ENCODE results near the gene NUP210L. TPM values are rescaled to one million over a fixed set of nuclear protein-coding genes. Genes with fewer than 3 reads are reported as not detected.

NUP210L gene
- total and polyA plus RNA-seq, 9 donors = 0.04 to 0.19 (median 0.07) TPM; not detected in 4

DNA sequence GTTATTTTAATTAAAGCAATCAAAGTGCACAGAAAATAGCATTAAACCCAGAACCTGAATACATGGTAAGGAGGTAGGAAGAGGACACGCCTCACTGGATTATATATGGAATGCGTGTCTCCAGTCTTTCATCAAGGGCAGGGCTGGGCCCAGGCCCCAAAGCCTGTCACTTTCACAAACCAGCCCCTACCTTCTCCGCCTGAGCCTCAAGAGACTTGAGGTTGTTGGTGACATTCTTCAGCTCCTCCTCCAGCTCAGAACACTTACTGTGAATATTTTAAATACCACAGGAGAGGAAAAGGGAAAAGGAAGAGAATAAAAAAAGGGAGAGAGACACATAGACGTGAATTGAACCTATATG is 16.3 kb upstream of the NUP210L start:
- H3K27ac ChIP-seq (ENCODE audit: low read length) = no peak overlapping the region
- H3K36me3 ChIP-seq (ENCODE audit: control insufficient read depth, insufficient read depth, low read length) = peaks cover 81% of the 10 kb centered on the region
- peaks cover 5% of the 10 kb centered on the region for H3K4me1 ChIP-seq (ENCODE audit: control insufficient read depth, insufficient read depth, low read length)
- no peaks in the 10 kb centered on the region for H3K9me3 ChIP-seq (replicated peaks; ENCODE audit: control insufficient read depth, low read depth, low read length)
- no CpG with 5 or more reads among the region's 4 CpGs for whole genome bisulfite sequencing (ENCODE audit: insufficient coverage)
- H3K4me3 ChIP-seq (ENCODE audit: low read length) = no peak overlapping the region
- H3K27me3 ChIP-seq (ENCODE audit: control insufficient read depth, insufficient read depth, low read length) = no peaks in the 10 kb centered on the region
- DNase-seq = no peak

DNA sequence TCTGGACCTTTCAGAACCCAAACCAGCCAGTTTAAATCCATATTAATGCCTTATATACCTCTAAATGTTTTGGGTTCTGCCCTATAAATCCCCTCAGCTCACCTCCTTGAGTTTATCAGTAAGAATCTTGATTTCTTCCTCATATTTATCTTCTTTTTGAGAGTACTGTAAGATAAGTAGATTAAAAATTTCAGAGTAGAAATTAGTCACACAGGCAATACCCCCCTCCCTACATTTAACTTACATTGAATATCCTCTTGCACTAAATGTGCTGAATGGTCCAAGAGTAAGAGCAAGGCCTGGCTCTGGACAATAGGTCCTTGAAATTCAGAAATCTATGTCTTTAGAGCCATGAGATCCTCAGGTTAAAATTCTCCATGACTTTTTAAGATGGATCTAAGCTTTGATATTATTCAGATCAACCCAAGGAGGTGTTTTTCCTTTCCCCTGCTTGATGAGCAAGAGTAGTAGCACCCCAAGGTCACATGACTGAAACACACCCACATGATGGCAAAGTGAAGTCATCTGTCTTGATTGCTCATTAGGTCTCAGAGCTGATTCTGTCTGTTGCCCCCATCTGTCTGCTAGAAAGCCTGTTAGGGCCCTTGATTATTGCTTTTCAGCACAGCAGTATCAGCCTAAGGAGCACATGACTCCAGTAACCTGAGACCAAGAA is 15.8 kb upstream of the NUP210L start:
- no peaks in the 10 kb centered on the region for H3K27me3 ChIP-seq (ENCODE audit: control insufficient read depth, insufficient read depth, low read length)
- H3K9me3 ChIP-seq (replicated peaks; ENCODE audit: control insufficient read depth, low read depth, low read length) = no peaks in the 10 kb centered on the region
- no peak overlapping the region for H3K27ac ChIP-seq (ENCODE audit: low read length)
- H3K36me3 ChIP-seq (ENCODE audit: control insufficient read depth, insufficient read depth, low read length) = peaks cover 81% of the 10 kb centered on the region
- no peak overlapping the region for H3K4me3 ChIP-seq (ENCODE audit: low read length)
- H3K4me1 ChIP-seq (ENCODE audit: control insufficient read depth, insufficient read depth, low read length) = peaks cover under 1% of the 10 kb centered on the region
- DNase-seq = no peak

DNA sequence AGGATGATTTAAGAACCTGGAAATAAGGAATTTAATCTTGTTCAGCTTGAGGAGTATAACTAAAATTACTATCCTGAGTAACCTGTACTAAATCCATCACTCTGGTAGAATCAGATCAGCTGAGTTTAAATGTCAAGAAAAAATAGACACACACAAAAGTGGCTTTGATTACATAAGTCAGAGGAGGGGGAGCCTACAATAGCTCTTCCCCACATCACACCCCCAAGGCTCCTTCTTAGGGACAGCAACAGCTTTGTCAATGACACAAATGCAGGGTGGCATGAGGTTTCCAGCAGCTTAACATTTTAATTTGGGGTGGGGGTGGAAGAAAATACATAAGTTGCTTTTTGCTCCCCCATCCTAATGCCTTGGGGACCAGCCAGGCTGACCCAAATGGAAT is 12.6 kb upstream of the NUP210L start:
- no peak for DNase-seq
- Histone ChIP-seq H3K36me3 (ENCODE audit: control insufficient read depth, insufficient read depth, low read length) (peaks cover 72% of the 10 kb centered on the region), H3K4me1 (ENCODE audit: control insufficient read depth, insufficient read depth, low read length) (no peaks in the 10 kb centered on the region), H3K4me3 (ENCODE audit: low read length) (no peak overlapping the region), H3K27me3 (ENCODE audit: control insufficient read depth, insufficient read depth, low read length) (no peaks in the 10 kb centered on the region), H3K27ac (ENCODE audit: low read length) (no peak overlapping the region), H3K9me3 (replicated peaks; ENCODE audit: control insufficient read depth, low read depth, low read length) (no peaks in the 10 kb centered on the region)

DNA sequence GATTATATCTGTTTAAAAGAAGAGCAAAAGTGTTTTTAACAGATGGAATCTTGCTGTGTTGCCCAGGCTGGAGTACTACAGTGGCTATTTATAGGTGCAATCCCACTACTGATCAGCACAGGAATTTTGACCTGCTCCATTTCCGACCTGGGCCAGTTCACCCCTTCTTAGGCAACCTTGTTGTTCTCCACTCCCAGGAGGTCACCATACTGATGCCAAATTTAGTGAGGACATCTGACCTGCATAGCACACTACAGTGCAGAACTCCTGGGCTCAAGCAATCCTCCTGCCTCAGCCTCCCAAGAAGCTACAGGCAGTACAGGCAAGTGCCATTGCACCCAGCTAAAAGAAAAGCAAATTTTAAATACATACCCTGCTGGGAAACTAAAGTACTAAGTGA is 11.3 kb upstream of the NUP210L start:
- H3K36me3 ChIP-seq (ENCODE audit: control insufficient read depth, insufficient read depth, low read length) = peaks cover 70% of the 10 kb centered on the region
- DNase-seq = no peak
- H3K9me3 ChIP-seq (replicated peaks; ENCODE audit: control insufficient read depth, low read depth, low read length) = no peaks in the 10 kb centered on the region
- H3K27me3 ChIP-seq (ENCODE audit: control insufficient read depth, insufficient read depth, low read length) = no peaks in the 10 kb centered on the region
- 91% methylated on average over 1 of the region's 1 CpG for WGBS (ENCODE audit: insufficient coverage)
- no peak overlapping the region for H3K27ac ChIP-seq (ENCODE audit: low read length)
- H3K4me1 ChIP-seq (ENCODE audit: control insufficient read depth, insufficient read depth, low read length) = no peaks in the 10 kb centered on the region
- H3K4me3 ChIP-seq (ENCODE audit: low read length) = no peak overlapping the region

DNA sequence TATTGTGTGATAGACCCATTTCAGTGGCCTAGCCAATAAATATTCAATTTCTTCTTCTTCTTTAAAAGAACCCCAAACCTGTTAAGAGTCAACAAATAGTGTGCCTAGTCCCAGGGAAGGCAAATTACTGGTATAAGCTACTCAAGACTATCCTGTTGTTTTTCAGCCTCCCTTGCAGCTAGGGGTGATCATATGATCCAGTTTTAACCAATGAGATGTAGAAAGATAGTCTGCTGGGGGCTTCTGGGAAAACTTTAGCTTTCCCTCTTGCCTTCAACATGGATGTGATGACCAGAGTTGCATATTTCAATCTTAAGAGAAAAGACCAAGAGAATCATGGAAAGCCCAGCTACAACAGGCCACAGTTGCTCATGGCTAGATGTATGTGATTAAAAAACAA is 4.7 kb upstream of the NUP210L start:
- Histone ChIP-seq H3K27ac (ENCODE audit: low read length) (no peak overlapping the region), H3K27me3 (ENCODE audit: control insufficient read depth, insufficient read depth, low read length) (no peaks in the 10 kb centered on the region), H3K4me1 (ENCODE audit: control insufficient read depth, insufficient read depth, low read length) (peaks cover 3% of the 10 kb centered on the region)

DNA sequence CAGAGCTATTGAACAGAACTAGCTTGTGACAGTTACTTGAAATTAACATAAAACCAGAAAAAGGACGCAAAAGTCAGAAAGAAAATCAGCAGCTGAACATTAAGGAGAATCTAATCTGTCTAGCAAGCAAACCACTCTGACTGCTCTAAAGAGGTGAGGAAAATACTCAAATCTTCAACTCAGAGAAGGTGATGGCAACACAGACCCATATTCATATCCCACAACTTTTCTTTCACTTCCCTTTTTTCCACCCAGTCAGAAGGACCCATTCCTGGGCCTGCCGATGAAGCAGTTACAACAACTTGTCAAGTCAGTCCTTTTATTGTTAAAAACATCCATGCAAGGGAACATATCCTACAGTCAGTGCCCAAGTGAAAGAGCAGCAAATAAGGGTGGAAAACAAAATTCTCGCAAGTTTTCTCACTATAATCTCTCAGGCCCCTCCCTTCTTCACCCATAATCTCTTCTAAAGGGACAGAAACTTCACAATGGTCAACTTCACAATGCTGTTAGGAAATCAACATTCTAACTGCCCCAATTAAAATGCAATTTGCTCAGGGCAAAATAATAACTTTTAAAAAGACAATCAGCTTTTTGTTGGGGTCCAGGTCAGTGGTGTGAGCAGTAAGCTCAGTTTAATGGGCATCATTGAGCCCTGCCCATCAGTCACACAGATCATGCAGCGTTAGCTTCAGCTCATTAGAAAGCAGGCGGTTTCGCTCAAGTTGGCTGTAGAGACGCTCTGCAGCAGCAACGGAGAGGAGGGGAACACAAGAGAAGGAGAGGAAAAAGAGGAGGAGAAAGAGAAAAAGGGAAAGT is 3.6 kb upstream of the NUP210L start:
- Histone ChIP-seq H3K9me3 (replicated peaks; ENCODE audit: control insufficient read depth, low read depth, low read length) (no peaks in the 10 kb centered on the region), H3K36me3 (ENCODE audit: control insufficient read depth, insufficient read depth, low read length) (peaks cover 38% of the 10 kb centered on the region), H3K27me3 (ENCODE audit: control insufficient read depth, insufficient read depth, low read length) (no peaks in the 10 kb centered on the region), H3K4me1 (ENCODE audit: control insufficient read depth, insufficient read depth, low read length) (peaks cover 4% of the 10 kb centered on the region), H3K4me3 (ENCODE audit: low read length) (no peak overlapping the region), H3K27ac (ENCODE audit: low read length) (no peak overlapping the region)
- DNase-seq = peak; percentile 52
- WGBS (ENCODE audit: insufficient coverage) = 91% methylated on average over 6 of the region's 8 CpGs

More for the DNA sequence above, 4.7 kb upstream of the NUP210L start:
- Histone ChIP-seq H3K9me3 (replicated peaks; ENCODE audit: control insufficient read depth, low read depth, low read length) (no peaks in the 10 kb centered on the region), H3K4me3 (ENCODE audit: low read length) (no peak overlapping the region), H3K36me3 (ENCODE audit: control insufficient read depth, insufficient read depth, low read length) (peaks cover 43% of the 10 kb centered on the region)
- DNase-seq = no peak

DNA sequence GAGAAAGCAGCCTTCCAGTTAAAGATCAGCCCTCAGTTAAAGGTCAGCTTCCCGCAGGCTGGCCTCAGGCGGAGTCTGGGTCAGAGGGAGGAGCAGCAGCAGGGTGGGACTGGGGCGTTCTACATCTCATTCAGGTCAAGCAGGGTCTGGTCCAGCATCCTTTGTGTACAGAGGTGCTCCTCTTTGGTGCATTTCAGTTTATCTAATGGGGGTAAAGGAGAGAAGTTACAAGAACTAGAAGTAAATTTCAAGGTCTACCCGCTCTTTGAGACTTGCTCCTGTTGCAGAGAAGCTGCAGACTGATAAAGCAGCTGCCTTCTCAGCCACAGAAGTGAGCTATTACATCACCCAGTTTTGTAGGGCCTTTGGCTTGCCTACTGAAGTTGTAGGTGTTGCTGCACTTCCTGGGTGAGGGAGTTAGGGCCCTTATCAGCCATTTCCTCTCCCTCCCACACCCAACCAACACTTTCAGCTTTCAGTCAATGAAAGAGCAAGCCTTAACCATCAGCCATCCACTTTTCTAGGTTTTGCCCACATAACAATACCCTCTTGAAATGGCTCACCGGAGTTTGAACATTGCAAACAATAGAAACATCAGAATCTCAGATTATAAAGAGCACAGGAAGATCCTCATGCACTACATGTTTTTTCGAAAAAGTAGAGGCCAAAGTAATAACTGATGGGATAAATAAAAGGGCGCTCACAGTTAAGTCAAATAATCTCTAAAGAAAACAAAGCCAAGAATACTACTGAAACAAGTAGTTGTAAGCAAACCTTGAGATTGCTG is 2.8 kb upstream of the NUP210L start:
- Histone ChIP-seq H3K27ac (ENCODE audit: low read length) (no peak overlapping the region), H3K27me3 (ENCODE audit: control insufficient read depth, insufficient read depth, low read length) (no peaks in the 10 kb centered on the region), H3K9me3 (replicated peaks; ENCODE audit: control insufficient read depth, low read depth, low read length) (no peaks in the 10 kb centered on the region), H3K4me1 (ENCODE audit: control insufficient read depth, insufficient read depth, low read length) (peaks cover 4% of the 10 kb centered on the region), H3K36me3 (ENCODE audit: control insufficient read depth, insufficient read depth, low read length) (peaks cover 38% of the 10 kb centered on the region), H3K4me3 (ENCODE audit: low read length) (no peak overlapping the region)
- WGBS (ENCODE audit: insufficient coverage) = 70% methylated on average over 4 of the region's 7 CpGs
- no peak for DNase-seq

DNA sequence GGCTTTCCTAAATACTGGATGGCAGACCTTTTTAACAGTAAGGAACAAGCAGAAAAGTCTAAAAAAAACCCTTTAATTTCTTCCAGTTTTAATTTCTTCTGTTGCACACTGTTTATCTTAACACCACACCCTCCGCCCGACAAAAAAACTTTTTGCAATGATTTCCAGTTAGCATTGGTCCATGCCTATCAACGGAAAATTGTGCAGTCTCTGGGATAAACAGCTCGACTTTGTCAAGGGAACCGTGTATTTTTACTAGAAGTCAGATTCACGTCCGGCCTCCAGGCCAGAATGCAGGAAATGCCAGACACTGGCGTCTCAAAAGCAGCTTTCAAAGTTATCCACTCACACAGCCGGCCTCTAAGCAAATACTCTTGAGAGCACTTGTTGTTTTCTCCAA is 378 bp upstream of the NUP210L start:
- Histone ChIP-seq H3K36me3 (ENCODE audit: control insufficient read depth, insufficient read depth, low read length) (peaks cover 21% of the 10 kb centered on the region), H3K4me3 (ENCODE audit: low read length) (no peak overlapping the region), H3K27me3 (ENCODE audit: control insufficient read depth, insufficient read depth, low read length) (no peaks in the 10 kb centered on the region), H3K9me3 (replicated peaks; ENCODE audit: control insufficient read depth, low read depth, low read length) (no peaks in the 10 kb centered on the region), H3K27ac (ENCODE audit: low read length) (peak overlapping the region; percentile 82), H3K4me1 (ENCODE audit: control insufficient read depth, insufficient read depth, low read length) (peaks cover 4% of the 10 kb centered on the region)
- peak; percentile 66 for DNase-seq
- WGBS (ENCODE audit: insufficient coverage) = 30% methylated on average over 8 of the region's 9 CpGs

DNA sequence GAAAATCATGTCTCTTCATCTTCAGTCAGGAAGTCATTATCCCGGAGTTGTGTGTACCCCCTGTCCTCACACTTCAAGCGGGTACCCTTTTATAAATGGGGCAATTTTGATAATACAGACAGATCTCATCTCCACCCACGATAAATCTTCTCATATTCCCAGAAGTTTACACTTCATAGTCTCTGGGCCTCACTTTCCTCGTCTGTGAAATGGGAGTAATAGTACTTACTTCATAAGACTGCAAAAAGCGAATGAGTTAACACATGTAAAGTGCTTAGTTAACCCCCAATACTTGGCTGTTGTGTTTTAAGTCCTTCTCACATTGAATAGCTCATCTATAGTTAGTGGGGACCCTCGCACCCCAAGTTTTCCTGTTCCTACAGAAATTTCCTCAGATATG is 820 bp downstream of the NUP210L start:
- WGBS (ENCODE audit: insufficient coverage) = 71% methylated on average over 1 of the region's 6 CpGs
- Histone ChIP-seq H3K9me3 (replicated peaks; ENCODE audit: control insufficient read depth, low read depth, low read length) (no peaks in the 10 kb centered on the region), H3K27ac (ENCODE audit: low read length) (no peak overlapping the region), H3K4me3 (ENCODE audit: low read length) (no peak overlapping the region), H3K27me3 (ENCODE audit: control insufficient read depth, insufficient read depth, low read length) (no peaks in the 10 kb centered on the region), H3K4me1 (ENCODE audit: control insufficient read depth, insufficient read depth, low read length) (peaks cover 4% of the 10 kb centered on the region), H3K36me3 (ENCODE audit: control insufficient read depth, insufficient read depth, low read length) (peaks cover 13% of the 10 kb centered on the region)
- no peak for DNase-seq

DNA sequence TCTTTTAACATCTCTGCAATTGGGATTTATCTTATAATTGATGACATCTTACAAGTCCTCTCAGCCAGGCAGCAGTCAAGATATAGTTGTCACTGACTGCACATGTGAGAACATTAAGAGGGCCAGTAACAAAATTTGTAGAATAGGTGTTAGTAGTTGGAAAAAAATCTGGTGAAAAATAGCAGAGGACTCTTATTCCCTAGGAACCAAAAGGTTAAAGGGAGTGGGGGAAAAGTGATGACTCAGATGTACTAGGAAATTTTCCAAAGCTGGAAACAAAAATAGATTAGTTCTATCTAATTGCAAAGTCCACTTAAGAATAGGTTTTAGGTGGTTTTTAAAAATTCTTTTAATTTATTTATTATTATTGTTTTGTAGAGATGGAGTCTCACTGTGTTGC is 3.6 kb downstream of the NUP210L start:
- no peaks in the 10 kb centered on the region for H3K9me3 ChIP-seq (replicated peaks; ENCODE audit: control insufficient read depth, low read depth, low read length)
- DNase-seq = no peak
- no peaks in the 10 kb centered on the region for H3K27me3 ChIP-seq (ENCODE audit: control insufficient read depth, insufficient read depth, low read length)
- H3K27ac ChIP-seq (ENCODE audit: low read length) = no peak overlapping the region
- H3K4me1 ChIP-seq (ENCODE audit: control insufficient read depth, insufficient read depth, low read length) = peaks cover 4% of the 10 kb centered on the region
- no peak overlapping the region for H3K4me3 ChIP-seq (ENCODE audit: low read length)
- peaks cover 5% of the 10 kb centered on the region for H3K36me3 ChIP-seq (ENCODE audit: control insufficient read depth, insufficient read depth, low read length)

All from muscle of leg (tissue), 11 donors.